Measurements from ENCODE around the gene CIT.
"Not testable (repeated sequence)": the region's sequence is repeated elsewhere in the genome, so short reads cannot be mapped to it uniquely, and the experiment has no call there.

The CIT gene

GRCh38 chr12:119659289-119659897 lies 217.7 kb downstream of the CIT start:
- H3K27ac ChIP-seq, result no peak overlapping the region
- TF ChIP-seq CTCF (IDR thresholded peaks at IDR 0.05), result peak; percentile 99
- no peak for TF ChIP-seq ZFX (IDR thresholded peaks at IDR 0.05; ENCODE audit: borderline replicate concordance)

GRCh38 chr12:119658166-119658565 lies 219.0 kb downstream of the CIT start:
- H3K27ac ChIP-seq, result not testable (repeated sequence)

- H3K27ac ChIP-seq, result not testable (repeated sequence)
These were observed 220.1 kb downstream of the CIT start for GRCh38 chr12:119657001-119657400.

GRCh38 chr12:119652665-119653064 lies 224.5 kb downstream of the CIT start:
- TF ChIP-seq CTCF (IDR thresholded peaks at IDR 0.05), result no peak
- no peak for TF ChIP-seq ZFX (IDR thresholded peaks at IDR 0.05; ENCODE audit: borderline replicate concordance)
- H3K27ac ChIP-seq, result no peak overlapping the region

GRCh38 chr12:119649202-119649808 lies 227.8 kb downstream of the CIT start:
- no peak overlapping the region for H3K27ac ChIP-seq
- TF ChIP-seq ZFX (IDR thresholded peaks at IDR 0.05; ENCODE audit: borderline replicate concordance), result no peak
- peak; percentile 97 for TF ChIP-seq CTCF (IDR thresholded peaks at IDR 0.05)

- H3K27ac ChIP-seq, result no peak overlapping the region
- TF ChIP-seq ZFX (IDR thresholded peaks at IDR 0.05; ENCODE audit: borderline replicate concordance), result no peak
- no peak for TF ChIP-seq CTCF (IDR thresholded peaks at IDR 0.05)
These were observed 231.5 kb downstream of the CIT start for GRCh38 chr12:119645535-119646059.

- H3K27ac ChIP-seq, result no peak overlapping the region
- TF ChIP-seq CTCF (IDR thresholded peaks at IDR 0.05), result no peak
- TF ChIP-seq ZFX (IDR thresholded peaks at IDR 0.05; ENCODE audit: borderline replicate concordance), result no peak
These were observed 232.2 kb downstream of the CIT start for GRCh38 chr12:119644930-119645329.

GRCh38 chr12:119642986-119643385 lies 234.1 kb downstream of the CIT start:
- no peak overlapping the region for H3K27ac ChIP-seq
- TF ChIP-seq ZFX (IDR thresholded peaks at IDR 0.05; ENCODE audit: borderline replicate concordance) (no peak), CTCF (IDR thresholded peaks at IDR 0.05) (peak; percentile 75)

All from 22Rv1 (cell line).